A375 (cell line): ENCODE measurements around the gene NUB1. TPM values are rescaled to one million over a fixed set of nuclear protein-coding genes. Genes with fewer than 3 reads are reported as not detected.

Experiments
- total RNA-seq: library from RNA; depleted of rRNA; stranded (reverse); fragments of >200 nt; shearing (Covaris generic); gene quantifications from 2 replicates; pipeline ENCODE4 v1.2.3, GENCODE V29; 2014; rRNA removed

The NUB1 gene, protein sequence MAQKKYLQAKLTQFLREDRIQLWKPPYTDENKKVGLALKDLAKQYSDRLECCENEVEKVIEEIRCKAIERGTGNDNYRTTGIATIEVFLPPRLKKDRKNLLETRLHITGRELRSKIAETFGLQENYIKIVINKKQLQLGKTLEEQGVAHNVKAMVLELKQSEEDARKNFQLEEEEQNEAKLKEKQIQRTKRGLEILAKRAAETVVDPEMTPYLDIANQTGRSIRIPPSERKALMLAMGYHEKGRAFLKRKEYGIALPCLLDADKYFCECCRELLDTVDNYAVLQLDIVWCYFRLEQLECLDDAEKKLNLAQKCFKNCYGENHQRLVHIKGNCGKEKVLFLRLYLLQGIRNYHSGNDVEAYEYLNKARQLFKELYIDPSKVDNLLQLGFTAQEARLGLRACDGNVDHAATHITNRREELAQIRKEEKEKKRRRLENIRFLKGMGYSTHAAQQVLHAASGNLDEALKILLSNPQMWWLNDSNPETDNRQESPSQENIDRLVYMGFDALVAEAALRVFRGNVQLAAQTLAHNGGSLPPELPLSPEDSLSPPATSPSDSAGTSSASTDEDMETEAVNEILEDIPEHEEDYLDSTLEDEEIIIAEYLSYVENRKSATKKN
- total RNA-seq: 81.8 and 85.5 TPM in 2 replicates

DNA sequence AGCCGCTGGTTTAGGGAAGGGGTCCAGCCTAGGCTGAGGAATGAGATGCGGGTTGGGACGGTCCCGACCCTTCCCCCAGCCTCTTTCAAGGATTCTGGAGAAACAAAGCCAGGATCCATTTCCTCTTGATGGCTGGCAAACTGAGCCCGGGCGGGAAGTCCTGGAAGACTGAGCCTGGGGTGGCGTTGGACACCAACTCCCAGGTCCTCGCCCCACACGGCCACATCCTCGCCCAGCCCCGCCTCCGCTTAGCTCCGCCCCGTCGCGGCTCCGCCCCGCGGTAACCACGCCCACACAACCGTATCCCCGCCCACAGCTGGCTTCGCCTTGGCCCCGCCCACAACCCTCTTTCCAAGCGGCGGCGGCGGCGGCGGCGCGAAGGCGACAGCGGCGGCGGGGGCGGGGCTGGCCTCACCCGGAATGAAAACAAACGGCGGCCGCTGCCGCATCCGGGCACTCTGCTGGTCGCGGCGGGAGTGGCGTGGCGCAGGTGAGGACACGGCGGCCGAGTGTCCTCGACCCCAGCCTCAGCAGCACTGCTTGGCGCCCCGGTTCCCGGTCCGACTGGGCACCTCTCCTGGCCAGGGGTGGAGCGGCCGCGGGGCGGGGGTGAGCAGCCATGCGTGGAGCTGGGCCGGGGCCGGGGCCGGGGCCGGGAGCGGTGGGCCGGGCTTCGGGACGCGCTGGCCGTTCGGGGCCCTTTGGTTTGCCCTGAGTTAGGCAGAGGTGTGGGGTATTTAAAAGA is at the start of gene NUB1:
TSS of gene NUB1 (plus strand) at position 456 of the 745 bp plus-strand sequence. CDS start 3,538 bp downstream, outside the sequence.

DNA sequence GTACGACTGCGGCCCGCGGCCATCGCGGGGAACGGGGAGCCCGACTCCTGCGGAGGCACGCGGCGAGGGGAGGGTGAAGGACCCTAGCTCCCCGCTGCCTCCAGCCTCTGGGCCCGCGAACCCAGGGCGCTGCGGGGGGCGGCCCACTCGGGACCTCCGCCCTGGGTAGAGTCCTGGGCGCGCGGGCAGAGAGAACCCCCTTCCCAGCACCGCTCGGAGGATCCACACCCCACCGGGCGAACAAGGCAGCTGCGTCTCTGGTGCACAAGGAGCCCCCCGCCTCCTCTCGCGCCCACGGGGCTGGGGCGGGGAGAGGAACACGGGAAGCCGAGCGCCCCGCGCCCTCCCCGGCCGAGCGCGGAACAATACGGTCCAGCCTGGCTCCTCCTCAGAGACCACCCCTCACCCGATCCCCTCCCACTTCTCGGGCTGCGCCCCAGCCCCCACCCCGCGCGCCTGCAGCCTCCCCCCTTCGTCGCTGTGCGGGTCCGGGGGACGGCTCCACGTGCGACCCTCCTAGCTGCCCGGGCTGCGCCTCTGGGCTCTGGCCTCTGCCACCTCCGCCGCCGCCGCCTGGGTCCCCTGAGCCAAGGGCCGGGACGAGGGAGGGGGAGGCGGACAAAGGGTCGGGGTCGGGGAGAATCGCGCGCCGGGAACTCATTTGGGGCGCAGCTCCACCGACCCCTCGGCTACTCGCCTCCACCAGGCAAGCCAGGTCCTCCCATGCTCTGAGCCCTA is 68.2 kb downstream of the NUB1 start, which contains the start of gene WDR86:
TSS of gene WDR86 (minus strand) at position 372 of the 738 bp plus-strand sequence. CDS start 449 bp downstream, outside the sequence.

Other genes starting within 250 kb of the NUB1 start
- not detected in 2 replicates for gene GBX1, start 174.1 kb upstream of the NUB1 start, total RNA-seq
- not detected in 2 replicates for gene ASB10, start 154.6 kb upstream of the NUB1 start, total RNA-seq
- gene H2BK1, start 131.3 kb upstream of the NUB1 start, total RNA-seq: not detected in 2 replicates
- gene ABCF2, start 114.6 kb upstream of the NUB1 start, total RNA-seq: 57.4 and 67.6 TPM in 2 replicates
- 40.2 and 43.6 TPM in 2 replicates for gene CHPF2, start 109.3 kb upstream of the NUB1 start, total RNA-seq
- gene SMARCD3, start 93.1 kb upstream of the NUB1 start, total RNA-seq: 15.9 and 16.9 TPM in 2 replicates
- not detected in 2 replicates for gene WDR86, start 68.2 kb downstream of the NUB1 start, total RNA-seq
- gene CRYGN, start 98.3 kb downstream of the NUB1 start, total RNA-seq: not detected in 2 replicates
- 94.4 and 129 TPM in 2 replicates for gene RHEB, start 178.1 kb downstream of the NUB1 start, total RNA-seq